ENCODE data around the gene KPNA6. TPM values are rescaled to one million over a fixed set of nuclear protein-coding genes. Genes with fewer than 3 reads are reported as not detected.

KPNA6 gene
- total and polyA plus RNA-seq, 9 of the 15 experiments (the other 6 are each of a cell fraction or from before 2014, with no cell fraction given): 20.1 to 54.6 (median 32.2) TPM

DNA sequence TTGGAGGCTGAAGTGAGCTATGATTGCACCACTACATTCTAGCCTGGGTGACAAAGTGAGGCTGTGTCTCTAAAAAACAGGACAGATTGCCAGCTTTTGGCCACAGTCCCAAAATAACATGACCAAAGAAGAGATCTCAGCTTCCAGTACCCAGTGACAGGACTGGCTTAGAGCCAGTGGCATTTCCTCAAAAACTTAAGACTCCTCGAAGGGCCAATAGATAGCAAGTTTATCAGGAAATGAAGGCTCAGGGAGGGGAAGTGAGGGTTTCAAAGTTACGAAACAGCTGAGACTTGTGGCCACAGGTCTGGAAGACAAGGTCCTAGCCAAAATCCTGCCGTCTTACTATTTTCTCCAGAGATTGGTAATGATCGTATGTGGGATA lies 41.4 kb upstream of the KPNA6 start (continued):
- TF ChIP-seq TSHZ1 (CRISPR knock-in tag; IDR thresholded peaks at IDR 0.05) (no peak), NCOA4 (IDR thresholded peaks at IDR 0.05; ENCODE audit: partially characterized antibody) (no peak), SRF (CRISPR knock-in tag; IDR thresholded peaks at IDR 0.05) (no peak), CBX3 (IDR thresholded peaks at IDR 0.05; ENCODE audit: borderline replicate concordance in 1 of 2, low read length in 2 of 2) (no peak), ESRRA (IDR thresholded peaks at IDR 0.05; ENCODE audit: borderline replicate concordance, low read depth) (no peak), TAF9B (IDR thresholded peaks at IDR 0.05; ENCODE audit: partially characterized antibody) (no peak), GABPA (tag; conservative IDR thresholded peaks at IDR 0.05; ENCODE audit: low read depth) (0 out of 2 replicates have a peak, but pooled peaks have one; percentile 47), ZNF699 (CRISPR knock-in tag; IDR thresholded peaks at IDR 0.05; ENCODE audit: insufficient replicate concordance) (no peak), HMGXB4 (CRISPR knock-in tag; IDR thresholded peaks at IDR 0.05) (no peak), E2F5 (CRISPR knock-in tag; IDR thresholded peaks at IDR 0.05) (no peak), MTF1 (CRISPR knock-in tag; IDR thresholded peaks at IDR 0.05; ENCODE audit: borderline replicate concordance) (no peak), ZNF77 (CRISPR knock-in tag; IDR thresholded peaks at IDR 0.05) (0 out of 2 replicates have a peak, but pooled peaks have one; percentile 52), PHB2 (IDR thresholded peaks at IDR 0.05; ENCODE audit: low read depth) (no peak)
